HG02623 (cell line): Measurements from ENCODE around the gene HUS1B.
"Not testable (repeated sequence)": the region's sequence is repeated elsewhere in the genome, so short reads cannot be mapped to it uniquely, and the experiment has no call there.

Experiments used
- ATAC-seq: cut with Tn5 transposase; IDR thresholded peaks from one replicate; pipeline ENCODE4 v1.9.1; 2021; ENCODE audit warnings: moderate library complexity; ENCODE audit not compliant: unreplicated experiment

Gene HUS1B

GRCh38 chr6:656460-657252 lies at the start of gene HUS1B:
TSS of gene HUS1B (minus strand) at chr6:657100. CDS start at chr6:656944, 156 bp downstream.
- ATAC-seq, result no peak

GRCh38 chr6:706146-706545 lies 49.2 kb upstream of the HUS1B start:
- no peak for ATAC-seq

DNA sequence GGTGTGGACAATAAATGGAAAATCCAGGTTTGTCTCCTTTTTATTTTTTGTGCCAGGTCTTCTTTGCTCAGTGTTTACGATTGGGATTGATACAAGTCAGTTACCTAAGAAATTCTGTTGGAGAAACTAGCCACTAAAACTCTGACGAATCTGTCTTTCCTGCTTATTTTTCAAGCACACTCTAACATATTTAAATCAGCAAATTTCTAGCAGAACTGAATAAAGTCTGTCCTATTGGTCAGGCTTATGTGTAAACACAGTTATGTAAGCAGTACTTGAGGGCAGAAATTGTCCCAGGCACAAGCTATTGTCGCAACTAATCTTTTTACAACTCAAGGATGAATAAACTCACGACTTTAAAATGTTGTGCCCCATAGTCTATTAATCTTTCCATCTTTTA lies 48.1 kb upstream of the HUS1B start:
- ATAC-seq, result no peak

DNA sequence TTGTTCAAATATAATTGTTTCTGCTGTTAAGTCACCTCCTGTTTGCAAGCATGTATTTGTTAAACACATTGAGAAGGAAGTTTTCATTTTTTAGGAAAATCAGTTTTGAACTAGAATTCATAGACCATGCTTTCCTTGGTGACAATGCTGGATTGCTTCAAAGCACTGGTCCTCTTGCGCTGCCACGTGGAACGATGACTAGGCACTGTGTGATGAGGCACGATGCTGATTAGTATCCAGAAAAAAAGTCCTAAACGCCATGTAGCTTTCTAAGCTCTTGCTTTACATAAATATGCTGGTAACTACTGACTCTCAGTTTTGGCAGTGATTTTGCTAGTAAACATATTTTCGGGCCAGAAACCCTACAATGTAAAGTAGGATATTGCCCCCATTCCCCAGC lies 47.1 kb upstream of the HUS1B start:
- no peak for ATAC-seq

GRCh38 chr6:703552-703951 lies 46.7 kb upstream of the HUS1B start:
- no peak for ATAC-seq

GRCh38 chr6:701700-702479 lies 45.0 kb upstream of the HUS1B start:
- no peak for ATAC-seq

- ATAC-seq, result no peak
Measured at GRCh38 chr6:701215-701614, 44.3 kb upstream of the HUS1B start.

DNA sequence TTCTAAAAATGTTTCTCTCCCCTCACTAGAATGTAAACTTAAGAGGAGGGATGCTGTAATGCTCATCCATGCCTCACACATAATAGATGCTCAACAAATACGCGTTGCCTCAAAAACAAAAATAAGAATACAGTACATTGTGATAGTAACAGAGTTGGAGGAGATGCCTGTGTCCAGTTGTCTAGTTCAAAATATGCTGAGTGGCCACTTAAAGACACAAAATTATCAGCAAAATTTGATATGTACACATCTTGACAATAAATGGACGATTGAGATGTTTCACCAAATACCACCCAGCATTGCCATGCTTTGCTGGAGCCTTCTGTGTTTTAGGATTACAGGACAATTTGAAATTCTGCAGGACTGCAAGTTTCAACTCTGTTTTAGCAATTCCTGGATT lies 43.6 kb upstream of the HUS1B start:
- ATAC-seq, result no peak

DNA sequence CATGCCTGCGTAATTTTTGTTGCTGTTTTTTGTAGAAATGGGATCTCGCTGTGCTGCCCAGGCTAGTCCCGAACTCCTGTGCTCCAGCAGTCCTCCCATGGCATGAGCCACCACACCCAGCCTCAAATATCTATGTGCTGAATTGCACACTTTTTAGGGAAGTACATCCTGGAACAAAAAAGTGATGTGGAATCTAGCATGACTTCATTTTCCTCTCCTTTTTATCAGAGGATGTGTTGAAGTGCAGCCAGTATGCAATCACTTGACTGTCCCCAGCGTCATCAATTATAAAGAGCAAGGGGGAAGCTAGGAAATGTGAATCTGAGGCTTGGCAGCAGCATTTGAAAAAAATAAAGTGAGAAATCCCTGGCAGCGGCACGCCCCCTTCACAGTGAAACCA lies 42.4 kb upstream of the HUS1B start:
- no peak for ATAC-seq

- ATAC-seq, result not testable (repeated sequence)
Measured at GRCh38 chr6:694431-695126, 37.7 kb upstream of the HUS1B start.

GRCh38 chr6:693723-694009 lies 36.8 kb upstream of the HUS1B start:
- ATAC-seq, result no peak

- peak; percentile 90 for ATAC-seq
Measured at GRCh38 chr6:692858-693722, 36.2 kb upstream of the HUS1B start, which contains the start of gene EXOC2. TSS of gene EXOC2 (minus strand) at chr6:693139. CDS start at chr6:637818, 55,321 bp downstream.

DNA sequence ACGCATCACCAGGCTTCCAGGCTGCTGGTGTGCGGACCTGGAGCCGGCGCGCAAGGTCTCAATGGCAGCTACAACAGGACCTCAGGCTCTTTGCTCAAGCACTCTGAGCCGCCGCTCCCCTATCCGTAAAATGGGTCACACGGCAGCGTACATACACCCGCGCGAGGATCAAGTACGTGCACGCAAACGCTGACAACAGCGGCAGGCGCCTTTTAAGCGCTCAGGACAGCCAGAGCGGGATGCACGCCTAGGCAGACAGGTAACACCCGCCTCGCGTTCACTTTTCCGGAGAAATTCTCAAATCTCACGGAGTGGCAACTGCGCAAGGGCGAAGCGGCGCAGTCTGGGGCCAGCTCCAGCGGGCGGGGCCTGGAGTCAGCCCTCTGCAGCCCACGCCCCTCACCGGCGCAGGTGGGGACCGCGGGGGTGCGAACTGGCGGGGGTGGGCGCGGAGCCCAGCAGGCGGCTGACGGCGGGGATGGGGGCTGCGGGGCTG lies 35.5 kb upstream of the HUS1B start:
- ATAC-seq, result peak; percentile 65

GRCh38 chr6:689223-689622 lies 32.3 kb upstream of the HUS1B start:
- no peak for ATAC-seq

DNA sequence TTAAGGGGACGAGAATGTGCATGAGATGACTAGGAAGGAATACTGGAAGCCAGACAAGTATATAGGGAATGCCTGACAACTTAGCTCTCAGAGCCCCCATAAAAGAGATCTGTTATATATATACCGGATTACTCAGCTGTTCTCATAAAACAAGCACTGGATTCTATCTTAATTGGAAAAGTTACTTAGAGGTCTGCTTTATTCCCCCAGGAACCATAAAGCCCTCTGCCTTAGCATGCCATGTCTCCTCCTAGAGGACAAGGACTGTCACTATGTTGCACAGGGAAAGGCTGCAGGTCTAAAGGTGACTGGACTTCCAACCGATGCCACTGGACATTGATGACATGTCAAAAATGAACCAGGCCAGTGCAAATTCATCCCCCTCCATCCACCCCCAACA lies 29.6 kb upstream of the HUS1B start:
- ATAC-seq, result no peak

DNA sequence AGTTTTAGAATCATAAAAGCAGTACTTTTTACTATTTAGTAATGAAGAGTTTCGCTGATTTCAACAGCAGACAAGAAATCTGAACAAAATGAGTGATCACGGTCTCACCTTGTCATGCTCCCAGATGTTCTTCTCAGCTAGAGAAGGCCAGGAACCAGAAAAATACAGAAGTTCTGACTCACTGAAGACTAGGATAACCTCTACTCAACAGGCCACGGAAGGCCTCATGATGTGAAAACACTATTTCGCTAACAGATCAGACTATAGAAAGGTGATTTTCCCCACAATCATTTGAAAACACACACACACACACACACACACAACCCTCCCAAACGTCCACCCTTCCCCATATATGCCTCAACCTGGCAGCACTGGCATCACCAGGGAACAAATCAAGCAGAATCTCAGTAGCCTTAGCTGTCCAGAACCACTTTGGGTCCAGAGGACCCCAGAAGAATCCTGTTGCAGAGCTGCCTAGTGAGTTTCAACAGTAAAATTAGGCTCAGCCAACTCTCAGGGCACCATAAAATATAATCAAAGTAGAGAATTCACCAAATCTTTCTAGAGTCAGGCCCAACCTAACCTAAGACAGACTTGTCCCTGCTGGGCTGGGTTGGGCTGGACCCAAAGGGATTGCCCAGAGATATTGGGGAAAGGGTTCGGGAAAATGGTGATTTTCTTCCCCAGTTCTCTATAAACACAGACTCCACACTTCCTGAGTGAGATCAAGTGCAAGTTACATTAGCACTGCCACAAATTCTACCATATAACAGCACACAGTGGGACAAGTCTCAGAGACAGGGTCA lies 28.1 kb upstream of the HUS1B start:
- ATAC-seq, result no peak

DNA sequence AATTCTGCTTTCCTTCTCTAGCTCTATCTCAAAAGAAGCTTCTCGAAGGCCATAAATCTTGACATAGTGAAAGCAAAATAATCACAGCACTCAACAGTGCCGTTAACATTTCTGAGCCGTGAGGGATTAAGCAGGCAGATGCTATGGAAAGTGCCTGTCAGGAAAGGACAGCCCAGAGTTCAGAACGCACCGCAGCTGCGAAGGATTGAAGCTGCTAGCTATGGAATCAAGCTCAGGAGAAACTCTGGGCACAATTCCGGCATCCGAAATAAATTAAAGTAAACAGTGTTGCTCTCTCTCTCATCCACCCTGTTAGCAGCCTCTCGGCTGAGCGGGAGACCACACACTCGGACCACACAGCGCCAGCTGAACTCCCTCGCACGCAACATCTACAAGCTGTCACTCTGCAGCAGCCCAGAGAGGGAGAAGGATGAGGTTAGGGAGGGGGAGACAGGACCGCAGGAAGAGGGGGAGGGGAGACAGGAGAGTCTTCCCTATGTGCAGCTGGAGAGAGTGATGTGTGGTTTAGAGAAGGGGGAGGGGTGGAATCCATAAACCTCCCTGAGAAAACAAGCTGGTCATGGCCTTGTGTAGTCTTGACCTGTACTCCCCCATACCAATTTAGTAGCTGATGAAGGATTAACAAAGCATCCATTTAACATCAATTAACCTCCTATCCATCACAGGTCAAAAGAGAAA lies 27.0 kb upstream of the HUS1B start:
- no peak for ATAC-seq

- no peak for ATAC-seq
Measured at GRCh38 chr6:680666-681340, 23.9 kb upstream of the HUS1B start.

DNA sequence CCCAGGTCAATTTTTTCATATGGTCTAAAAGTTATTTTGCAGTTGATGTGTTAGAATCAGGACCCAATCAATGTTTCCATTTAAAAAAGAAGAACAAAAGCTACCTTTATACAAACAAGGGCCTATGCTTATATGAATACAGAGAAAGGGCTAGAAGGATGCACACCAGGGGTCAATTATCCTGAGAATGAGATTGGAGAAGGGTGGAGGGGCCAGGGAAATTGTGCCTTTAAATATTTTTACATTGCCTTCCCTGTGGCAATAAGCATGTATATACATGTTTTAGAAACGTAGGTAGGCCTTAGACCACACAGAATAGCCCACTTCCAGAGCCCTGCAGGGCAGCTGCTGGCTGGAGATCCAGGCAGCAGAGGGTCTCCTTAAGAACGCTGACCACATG lies 23.4 kb upstream of the HUS1B start:
- no peak for ATAC-seq
